DMS 273 (cell line): ENCODE measurements around the gene NXPE4.
"Not testable (repeated sequence)": the region's sequence is repeated elsewhere in the genome, so short reads cannot be mapped to it uniquely, and the experiment has no call there.

Experiments used
- DNase-seq: peaks from one replicate; lab custom pipeline; 2025; ENCODE audit not compliant: unreplicated experiment; lab: John Stamatoyannopoulos, UW

Gene NXPE4

DNA sequence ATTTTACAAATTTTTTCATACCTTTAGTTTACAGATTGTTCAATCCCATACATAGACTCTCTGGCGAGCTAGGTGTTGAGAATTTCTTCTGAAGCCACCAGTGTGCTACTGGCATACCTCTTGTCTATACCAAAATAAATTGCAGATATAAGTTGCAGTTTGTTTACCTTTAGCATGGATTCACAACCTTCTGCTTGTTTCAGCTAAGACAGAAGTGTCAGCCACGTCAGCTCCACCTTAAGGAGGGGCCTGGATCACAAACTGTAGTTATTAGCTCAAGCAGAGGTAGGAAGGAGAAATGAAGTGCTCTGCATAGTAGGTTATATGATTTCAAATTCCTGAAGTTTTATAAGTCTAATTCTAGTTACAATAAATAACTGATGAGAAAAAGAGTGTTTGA lies at the start of gene NXPE4:
Gene NXPE4, minus strand, starts transcription at position 216 of the 400 bp plus-strand sequence. CDS start 1,027 bp downstream, outside the sequence.
- DNase-seq = no peak

DNA sequence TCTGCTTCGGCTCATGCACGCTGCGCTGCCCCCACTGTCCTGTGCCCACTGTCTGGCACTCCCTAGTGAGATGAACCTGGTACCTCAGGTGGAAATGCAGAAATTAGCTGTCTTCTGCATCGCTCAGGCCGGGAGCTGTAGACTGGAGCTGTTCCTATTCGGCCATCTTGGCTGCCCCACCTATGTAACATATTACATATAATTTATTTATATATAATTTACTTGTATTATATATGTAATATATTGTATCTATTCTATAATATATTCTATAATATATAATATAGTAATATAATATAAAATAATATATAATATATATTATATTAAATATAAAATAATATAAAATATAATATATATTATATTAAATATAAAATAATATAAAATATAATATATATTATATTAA lies 43.9 kb upstream of the NXPE4 start:
- DNase-seq = not testable (repeated sequence)

DNA sequence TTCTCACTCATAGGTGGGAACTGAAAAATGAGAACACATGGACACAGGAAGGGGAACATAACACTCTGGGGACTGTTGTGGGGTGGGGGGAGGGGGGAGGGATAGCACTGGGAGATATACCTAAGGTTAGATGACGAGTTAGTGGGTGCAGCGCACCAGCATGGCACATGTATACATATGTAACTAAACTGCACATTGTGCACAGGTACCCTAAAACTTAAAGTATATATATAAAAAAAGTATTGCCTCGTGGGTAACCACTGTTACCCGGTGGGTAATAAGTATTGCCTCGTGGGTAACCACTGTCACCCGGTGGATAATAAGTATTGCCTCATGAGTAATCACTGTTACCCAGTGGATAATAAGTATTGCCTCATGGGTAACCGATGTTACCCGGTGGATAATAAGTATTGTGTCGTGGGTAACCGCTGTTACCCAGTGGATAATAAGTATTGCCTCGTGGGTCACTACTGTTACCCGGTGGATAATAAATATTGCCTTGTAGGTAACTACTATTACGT lies 35.9 kb upstream of the NXPE4 start:
- not testable (repeated sequence) for DNase-seq

DNA sequence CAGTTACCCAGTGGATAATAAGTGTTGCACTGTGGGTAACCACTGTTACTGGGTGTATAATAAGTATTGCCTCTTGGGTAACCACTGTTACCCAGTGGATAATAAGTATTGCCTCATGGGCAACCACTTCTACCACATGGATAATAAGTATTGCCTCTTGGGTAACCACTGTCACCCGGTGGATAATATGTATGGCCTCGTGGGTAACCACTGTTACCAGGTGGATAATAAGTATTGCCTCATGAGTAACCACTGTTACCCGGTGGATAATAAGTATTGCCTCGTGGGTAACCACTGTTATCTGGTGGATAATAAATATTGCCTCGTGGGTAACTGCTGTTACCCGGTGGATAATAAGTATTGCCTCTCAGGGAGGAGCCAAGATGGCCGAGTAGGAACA lies 29.7 kb upstream of the NXPE4 start:
- no peak for DNase-seq

DNA sequence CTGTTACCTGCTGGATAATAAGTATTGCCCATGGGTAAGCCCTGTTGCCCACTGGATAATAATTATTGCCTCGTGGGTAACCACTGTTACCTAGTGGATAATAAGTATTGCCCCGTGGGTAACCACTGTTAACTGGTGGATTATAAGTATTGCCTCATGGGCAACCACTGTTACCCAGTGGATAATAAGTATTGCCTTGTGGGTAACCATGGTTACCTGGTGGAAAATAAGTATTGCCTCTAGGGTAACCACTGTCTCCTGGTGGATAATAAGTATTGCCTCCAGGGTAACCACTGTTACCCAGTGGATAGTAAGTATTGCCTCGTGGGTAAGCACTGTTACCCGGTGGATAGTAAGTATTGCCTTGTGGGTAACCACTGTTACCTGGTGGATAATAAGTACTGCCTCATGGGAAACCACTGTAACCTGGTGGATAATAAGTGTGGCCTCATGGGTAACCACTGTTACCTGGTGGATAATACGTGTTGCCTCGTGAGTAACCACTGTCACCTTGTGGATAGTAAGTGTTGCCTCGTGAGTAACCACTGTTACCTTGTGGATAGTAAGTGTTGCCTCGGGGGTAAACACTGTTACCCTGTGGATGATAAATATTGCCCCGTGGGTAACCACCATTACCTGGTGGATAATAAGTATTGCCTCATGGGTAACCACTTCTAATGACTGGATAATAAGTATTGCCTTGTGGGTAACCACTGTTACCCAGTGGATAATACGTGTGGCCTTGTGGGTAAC lies 29.0 kb upstream of the NXPE4 start:
- DNase-seq = no peak

DNA sequence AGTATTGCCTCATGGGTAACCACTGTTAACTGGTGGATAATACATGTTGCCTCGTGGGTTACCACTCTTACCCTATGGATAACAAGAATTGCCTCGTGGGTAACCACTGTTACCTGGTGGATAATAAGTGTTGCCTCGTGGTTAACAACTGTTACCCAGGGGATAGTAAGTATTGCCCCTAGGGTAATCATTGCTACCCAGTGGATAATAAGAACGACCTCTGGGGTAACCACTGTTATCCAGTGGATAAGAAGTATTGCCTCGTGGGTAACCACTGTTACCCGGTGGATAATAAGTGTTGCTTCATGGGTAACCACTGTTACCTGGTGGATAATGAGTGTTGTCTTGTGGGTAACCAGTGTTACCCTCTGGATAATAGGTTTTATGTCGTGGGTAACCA lies 28.1 kb upstream of the NXPE4 start:
- DNase-seq = no peak

DNA sequence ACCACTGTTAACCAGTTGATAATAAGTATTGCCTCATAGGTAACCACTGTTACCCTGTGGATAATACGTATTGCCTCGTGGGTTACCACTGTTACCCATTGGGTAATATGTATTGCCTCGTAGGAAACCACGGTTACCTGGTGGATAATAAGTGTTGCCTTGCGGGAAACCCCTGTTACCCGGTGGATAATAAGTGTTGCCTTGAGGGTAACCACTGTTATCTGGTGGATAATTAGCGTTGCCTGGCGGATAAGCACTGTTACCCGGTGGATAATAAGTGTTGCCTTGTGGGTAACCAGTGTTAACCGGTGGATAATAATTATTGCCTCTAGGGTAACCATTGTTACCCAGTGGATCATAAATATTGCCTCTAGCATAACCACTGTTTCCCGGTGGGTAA lies 27.3 kb upstream of the NXPE4 start:
- no peak for DNase-seq

DNA sequence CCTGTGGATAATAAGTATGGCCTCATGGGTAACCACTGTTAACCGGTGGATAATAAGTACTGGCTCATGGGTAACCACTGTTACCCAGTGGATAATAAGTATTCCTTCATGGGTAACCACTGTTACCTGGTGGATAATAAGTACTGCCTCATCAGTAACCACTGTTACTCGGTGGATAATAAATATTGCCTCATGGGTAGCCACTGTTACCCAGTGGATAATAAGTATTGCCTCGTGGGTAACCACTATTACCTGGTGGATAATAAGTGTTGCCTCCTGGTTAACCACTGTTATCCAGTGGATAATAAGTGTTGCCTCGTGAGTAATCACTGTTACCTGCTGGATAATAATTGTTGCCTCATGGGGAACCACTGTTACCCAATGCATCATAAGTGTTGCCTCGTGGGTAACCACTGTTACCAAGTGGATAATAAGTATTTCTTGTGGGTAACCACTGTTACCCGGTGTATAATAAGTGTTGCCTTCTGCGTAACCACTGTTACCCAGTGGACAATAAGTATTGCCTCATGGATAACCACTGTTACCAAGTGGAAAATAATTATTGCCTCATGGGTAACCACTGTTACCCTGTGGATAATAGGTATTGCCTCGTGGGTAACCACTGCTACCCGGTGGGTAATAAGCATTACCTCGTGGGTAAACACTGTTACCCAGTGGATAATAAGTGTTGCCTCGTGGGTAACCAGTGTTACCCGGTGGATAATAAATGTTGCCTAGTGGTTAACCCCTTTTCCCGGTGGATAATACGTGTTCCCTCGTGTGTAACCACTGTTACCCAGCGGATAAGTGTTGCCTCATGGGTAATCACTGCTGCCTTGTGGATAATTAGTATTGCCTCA lies 26.6 kb upstream of the NXPE4 start:
- DNase-seq = no peak

DNA sequence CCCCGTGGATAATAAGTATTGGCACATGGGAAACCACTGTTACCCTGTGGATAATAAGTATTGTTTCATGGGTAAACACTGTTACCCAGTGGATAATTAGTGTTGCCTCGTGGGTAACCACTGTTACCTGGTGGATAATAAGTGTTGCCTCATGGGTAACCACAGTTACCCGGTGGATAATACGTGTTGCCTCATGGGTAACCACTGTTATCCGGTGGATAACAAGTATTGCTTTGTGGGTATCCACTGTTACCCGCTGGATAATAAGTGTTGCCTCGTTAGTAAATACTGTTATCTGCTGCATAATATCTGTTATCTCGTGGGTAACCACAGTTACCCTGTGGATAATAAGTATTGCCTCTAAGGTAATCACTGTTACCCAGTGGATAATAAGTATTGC lies 25.5 kb upstream of the NXPE4 start:
- no peak for DNase-seq

DNA sequence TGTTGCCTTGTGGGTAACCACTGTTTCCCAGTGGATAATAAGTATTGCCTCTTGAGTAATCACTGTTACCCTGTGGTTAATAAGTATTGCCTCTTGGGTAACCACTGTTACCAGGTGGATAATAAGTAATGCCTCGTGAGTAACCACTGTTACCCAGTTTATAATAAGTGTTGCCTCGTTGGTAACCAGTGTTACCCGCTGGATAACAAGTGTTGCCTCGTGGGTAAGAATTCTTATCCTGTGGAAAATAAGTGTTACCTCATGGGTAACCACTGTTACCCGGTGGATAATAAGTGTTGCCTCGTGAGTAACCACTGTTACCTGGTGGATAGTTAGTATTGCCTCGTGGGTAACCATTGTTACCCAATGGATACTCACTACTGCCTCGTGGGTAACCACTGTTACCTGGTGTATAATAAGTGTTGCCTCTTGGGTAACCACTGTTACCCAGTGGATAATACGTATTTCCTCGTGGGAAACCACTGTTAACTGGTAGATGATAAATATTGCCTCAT lies 24.1 kb upstream of the NXPE4 start:
- DNase-seq = no peak

DNA sequence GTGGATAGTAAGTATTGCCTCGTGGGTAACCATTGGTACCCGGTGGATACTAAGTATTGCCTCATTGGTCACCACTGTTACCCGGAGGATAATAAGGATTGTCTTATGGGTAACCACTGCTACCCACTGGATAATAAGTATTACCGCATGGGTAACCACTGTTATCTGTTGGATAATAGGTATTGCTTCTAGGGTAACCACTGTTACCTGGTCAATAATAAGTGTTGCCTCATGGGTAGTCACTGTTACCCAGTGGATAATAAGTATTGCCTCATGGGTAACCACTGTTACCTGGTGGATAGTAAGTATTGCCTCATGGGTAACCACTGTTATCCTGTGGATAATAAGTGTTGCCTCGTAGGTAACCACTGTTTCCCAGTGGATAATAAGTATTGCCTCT lies 22.6 kb upstream of the NXPE4 start:
- DNase-seq = no peak

DNA sequence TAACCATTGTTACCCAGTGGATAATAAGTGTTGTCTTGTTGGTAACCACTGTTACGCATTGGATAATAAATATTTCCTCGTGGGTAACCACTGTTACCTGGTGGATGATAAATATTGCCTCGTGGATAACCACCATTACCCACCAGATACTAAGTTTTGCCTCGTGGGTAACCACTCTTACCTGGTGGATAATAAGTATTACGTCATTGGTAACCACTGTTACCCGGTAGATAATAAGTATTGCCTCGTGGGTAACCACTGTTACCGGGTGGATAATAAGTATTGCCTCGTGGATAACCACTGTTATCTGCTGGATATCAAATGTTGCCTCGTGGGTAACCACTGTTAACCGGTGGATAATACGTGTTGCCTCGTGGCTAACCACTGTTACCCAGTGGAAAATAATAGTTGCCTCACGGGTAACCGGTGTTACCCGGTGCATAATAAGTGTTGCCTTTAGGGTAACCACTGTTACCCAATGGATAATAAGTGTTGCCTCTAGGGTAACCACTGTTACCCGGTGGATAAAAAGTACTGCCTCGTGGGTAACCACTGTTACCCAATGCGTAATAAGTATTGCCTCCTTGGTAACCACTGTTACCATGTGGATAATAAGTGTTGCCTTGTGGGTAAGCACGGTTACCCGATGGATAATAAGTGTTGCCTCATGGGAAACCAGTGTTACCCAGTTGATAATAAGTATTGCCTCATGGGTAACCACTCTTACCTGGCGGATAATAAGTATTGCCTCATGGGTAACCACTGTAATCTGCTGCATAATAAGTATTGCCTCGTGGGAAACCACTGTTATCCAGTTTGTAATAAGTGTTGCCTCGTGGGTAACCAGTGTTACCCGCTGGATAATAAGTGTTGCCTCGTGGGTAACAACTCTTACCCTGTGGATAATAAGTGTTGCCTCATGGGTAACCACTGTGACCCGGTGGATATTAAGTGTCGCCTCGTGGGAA lies 21.9 kb upstream of the NXPE4 start:
- no peak for DNase-seq

DNA sequence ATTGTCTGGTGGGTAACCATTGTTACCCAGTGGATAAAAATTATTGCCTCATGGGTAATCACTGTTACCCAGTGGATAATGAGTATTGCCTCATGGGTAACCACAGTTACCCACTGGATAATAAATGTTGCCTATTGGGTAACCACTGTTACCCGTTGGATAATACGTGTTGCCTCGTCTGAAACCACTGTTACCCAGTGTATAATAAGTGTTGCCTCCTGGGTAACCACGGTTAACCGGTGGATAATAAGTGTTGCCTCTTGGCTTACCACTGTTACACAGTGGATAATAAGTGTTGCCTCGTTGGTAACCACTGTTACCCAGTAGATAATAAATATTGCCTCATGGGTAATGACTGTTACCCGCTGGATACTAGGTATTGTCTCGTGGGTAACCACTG lies 20.9 kb upstream of the NXPE4 start:
- no peak for DNase-seq

DNA sequence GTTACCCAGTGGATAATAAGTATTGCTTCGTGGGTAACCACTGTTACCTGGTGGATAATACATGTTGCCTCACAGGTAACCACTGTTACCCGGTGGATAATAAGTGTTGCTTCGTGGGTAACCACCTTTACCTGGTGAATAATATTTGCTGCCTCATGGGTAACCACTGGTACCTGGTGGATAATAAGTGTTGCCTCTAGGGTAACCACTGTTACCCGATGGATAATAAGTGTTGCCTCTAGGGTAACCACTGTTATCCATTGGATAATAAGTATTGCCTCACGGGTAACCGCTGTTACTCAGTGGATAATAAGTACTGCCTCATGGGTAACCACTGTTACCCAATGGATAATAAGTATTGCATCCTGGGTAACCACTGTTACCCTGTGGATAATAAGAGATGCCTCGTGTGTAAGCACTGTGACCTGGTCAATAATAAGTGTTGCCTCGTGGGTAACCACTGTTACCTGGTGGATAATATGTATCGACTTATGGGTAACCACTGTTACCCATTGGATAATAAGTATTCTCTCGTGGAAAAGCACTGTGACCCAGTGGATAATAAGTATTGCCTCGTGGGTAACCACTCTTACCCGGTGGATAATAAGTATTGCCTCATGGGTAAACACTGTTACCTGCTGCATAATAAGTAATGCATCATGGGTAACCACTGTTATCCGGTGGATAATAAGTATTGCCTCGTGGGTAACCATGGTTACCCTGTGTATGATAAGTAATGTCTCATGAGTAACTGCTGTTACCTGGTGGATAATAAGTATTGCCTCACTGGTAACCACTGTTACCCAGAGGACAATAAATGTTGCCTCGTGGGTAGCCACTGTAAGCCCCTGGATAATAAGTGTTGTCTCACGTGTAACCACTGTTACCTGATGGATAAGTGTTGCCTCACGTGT lies 20.1 kb upstream of the NXPE4 start:
- no peak for DNase-seq

DNA sequence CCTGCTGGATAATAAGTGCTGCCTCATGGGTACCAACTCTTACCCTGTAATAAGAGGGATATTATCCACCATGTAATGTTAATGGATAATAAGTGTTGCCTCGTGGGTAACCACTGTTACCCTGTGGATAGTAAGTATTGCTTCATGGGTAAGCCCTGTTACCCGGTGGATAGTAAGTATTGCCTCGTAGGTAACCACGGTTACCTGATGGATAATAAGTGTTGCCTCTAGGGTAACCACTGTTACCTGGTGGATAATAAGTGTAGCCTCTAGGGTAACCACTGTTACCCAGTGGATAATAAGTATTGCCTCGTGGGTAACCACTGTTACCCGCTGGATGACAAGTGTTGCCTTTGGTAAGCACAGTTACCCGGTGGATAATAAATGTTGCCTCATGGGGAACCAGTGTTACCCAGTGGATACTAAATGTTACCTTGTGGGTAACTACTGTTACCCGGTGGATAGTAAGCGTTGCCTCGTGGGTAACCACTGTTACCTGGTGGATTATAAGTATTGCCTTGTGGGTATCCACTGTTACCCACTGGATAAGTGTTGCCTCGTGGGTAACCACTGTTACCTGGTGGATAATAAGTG lies 18.6 kb upstream of the NXPE4 start:
- no peak for DNase-seq

DNA sequence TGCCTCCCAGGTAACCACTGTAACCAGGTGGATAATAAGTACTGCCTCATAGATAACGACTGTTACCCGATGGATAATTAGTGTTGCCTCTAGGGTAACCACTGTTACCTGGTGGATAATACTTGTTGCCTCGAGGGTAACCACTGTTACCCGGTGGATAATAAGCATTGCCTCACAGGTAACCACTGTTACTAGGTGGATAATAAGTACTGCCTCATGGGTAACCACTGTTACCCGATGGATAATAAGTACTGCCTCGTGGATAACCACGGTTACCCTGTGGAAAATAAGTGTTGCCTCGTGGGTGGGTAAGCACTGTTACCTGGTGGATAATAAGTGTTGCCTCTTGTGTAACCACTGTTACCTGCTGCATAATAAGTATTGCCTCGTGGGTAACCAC lies 17.5 kb upstream of the NXPE4 start:
- not testable (repeated sequence) for DNase-seq

DNA sequence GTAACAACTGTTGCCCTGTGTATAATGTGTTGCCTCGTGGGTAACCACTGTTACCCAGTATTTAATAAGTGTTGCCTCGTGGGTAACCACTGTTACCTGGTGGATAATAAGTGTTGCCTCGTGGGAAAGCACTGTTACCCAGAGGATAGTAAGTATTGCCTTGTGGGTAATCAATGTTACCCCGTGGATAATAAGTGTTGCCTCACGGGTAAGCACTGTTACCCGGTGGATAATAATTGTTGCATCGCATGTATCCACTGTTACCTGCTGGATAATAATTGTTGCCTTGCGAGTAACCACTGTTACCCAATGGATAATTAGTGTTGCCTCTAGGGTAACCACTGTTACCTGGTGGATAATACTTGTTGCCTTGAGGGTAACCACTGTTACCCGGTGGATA lies 17.1 kb upstream of the NXPE4 start:
- DNase-seq = no peak

DNA sequence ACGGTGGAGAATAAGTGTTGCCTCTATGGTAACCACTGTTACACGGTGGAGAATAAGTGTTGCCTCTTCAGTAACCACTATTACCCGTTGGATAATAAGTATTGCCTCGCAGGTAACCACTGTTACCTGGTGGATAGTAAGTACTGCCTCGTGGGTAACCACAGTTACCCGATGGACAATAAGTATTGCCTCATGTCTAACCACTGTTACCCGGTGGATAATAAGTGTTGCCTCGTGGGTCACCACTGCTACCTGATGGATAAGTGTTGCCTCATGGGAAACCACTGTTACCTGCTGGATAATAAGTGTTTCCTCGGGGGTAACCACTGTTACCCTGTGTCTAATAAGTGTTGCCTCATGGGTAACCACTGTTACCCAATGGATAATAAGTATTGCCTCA lies 16.6 kb upstream of the NXPE4 start:
- not testable (repeated sequence) for DNase-seq
